H9 (cell line): ENCODE measurements around the gene GMNN. TPM values are rescaled to one million over a fixed set of nuclear protein-coding genes. Genes with fewer than 3 reads are reported as not detected.

Experiments
- DNase-seq: peaks from one replicate; pipeline ENCODE4 v3.0.0-alpha.2; 2017
- H2AFZ ChIP-seq: one replicate; pipeline ENCODE4 v1.6.1; 2013; ENCODE audit warnings: mild to moderate bottlenecking, low read length, control low read depth, moderate library complexity
- H2AK5ac ChIP-seq: 2 replicates; pipeline ENCODE4 v1.6.1; 2013; ENCODE audit warnings: low read length, control low read depth, mixed read lengths; ENCODE audit not compliant: insufficient read length
- H2BK120ac ChIP-seq: one replicate; pipeline ENCODE4 v1.6.1; 2013; ENCODE audit warnings: low read depth, mild to moderate bottlenecking, low read length, control low read depth, inconsistent platforms; ENCODE audit not compliant: poor library complexity, severe bottlenecking
- H2BK12ac ChIP-seq: 2 replicates; pipeline ENCODE4 v1.6.1; 2013; ENCODE audit warnings: low read length, control low read depth, mixed read lengths, low read depth; ENCODE audit not compliant: insufficient read length
- H2BK15ac ChIP-seq: 2 replicates; pipeline ENCODE4 v1.6.1; 2013; ENCODE audit warnings: low read depth, low read length, control low read depth
- H2BK20ac ChIP-seq: one replicate; pipeline ENCODE4 v1.6.1; 2013; ENCODE audit warnings: low read depth, mild to moderate bottlenecking, low read length, control low read depth, inconsistent platforms; ENCODE audit not compliant: poor library complexity, severe bottlenecking
- H2BK5ac ChIP-seq: 2 replicates; pipeline ENCODE4 v1.6.1; 2013; ENCODE audit warnings: low read length, control low read depth, mixed read lengths; ENCODE audit not compliant: insufficient read length
- H3K14ac ChIP-seq: 2 replicates; pipeline ENCODE4 v1.6.1; 2013; ENCODE audit warnings: low read length, control low read depth; ENCODE audit not compliant: insufficient read depth
- H3K18ac ChIP-seq: 2 replicates; pipeline ENCODE4 v1.6.1; 2013; ENCODE audit warnings: low read depth, mild to moderate bottlenecking, mixed read lengths, low read length, control low read depth; ENCODE audit not compliant: insufficient read length
- H3K23ac ChIP-seq: 2 replicates; pipeline ENCODE4 v1.6.1; 2013; ENCODE audit warnings: low read length, control low read depth, mixed read lengths, low read depth; ENCODE audit not compliant: insufficient read length
- H3K23me2 ChIP-seq: 2 replicates; pipeline ENCODE4 v1.6.1; 2013; ENCODE audit warnings: low read depth, mild to moderate bottlenecking, mixed read lengths, low read length, control low read depth; ENCODE audit not compliant: insufficient read length, poor library complexity, severe bottlenecking
- H3K27ac ChIP-seq: 2 replicates; pipeline ENCODE4 v1.5.1; 2013; ENCODE audit warnings: low read length, control low read depth, mixed read lengths, low read depth; ENCODE audit not compliant: insufficient read length
- H3K27me3 ChIP-seq: 2 replicates; pipeline ENCODE4 v1.6.1; 2013; ENCODE audit warnings: low read length, control low read depth, inconsistent platforms; ENCODE audit not compliant: insufficient read depth
- H3K4ac ChIP-seq: 2 replicates; pipeline ENCODE4 v1.6.1; 2013; ENCODE audit warnings: low read depth, mild to moderate bottlenecking, control low read depth, inconsistent platforms, low read length, moderate library complexity
- H3K4me1 ChIP-seq: 2 replicates; pipeline ENCODE4 v1.6.1; 2013; ENCODE audit warnings: low read length, control low read depth, inconsistent platforms; ENCODE audit not compliant: insufficient read depth
- H3K4me2 ChIP-seq: 2 replicates; pipeline ENCODE4 v1.6.1; 2013; ENCODE audit warnings: low read length, control low read depth, mixed read lengths; ENCODE audit not compliant: insufficient read length, insufficient read depth
- H3K56ac ChIP-seq: 2 replicates; pipeline ENCODE4 v1.6.1; 2013; ENCODE audit warnings: low read depth, mild to moderate bottlenecking, mixed read lengths, low read length, control low read depth; ENCODE audit not compliant: insufficient read length
- H3K79me1 ChIP-seq: 2 replicates; pipeline ENCODE4 v1.6.1; 2013; ENCODE audit warnings: low read depth, mild to moderate bottlenecking, moderate library complexity, low read length, control low read depth, inconsistent platforms; ENCODE audit not compliant: insufficient read depth, poor library complexity, severe bottlenecking
- H3K79me2 ChIP-seq: 2 replicates; pipeline ENCODE4 v1.6.1; 2013; ENCODE audit warnings: low read length, control low read depth, inconsistent platforms; ENCODE audit not compliant: insufficient read depth
- H3K9ac ChIP-seq: 2 replicates; pipeline ENCODE4 v1.6.1; 2013; ENCODE audit warnings: low read length, control low read depth, mixed read lengths; ENCODE audit not compliant: insufficient read length; ENCODE audit errors: extremely low read depth
- H3K9me3 ChIP-seq: one replicate; pipeline ENCODE4 v1.6.1; 2013; ENCODE audit warnings: low read depth, low read length, inconsistent platforms; ENCODE audit not compliant: control insufficient read depth
- H3T11ph ChIP-seq: one replicate; pipeline ENCODE4 v1.6.1; 2013; ENCODE audit warnings: mild to moderate bottlenecking, low read length, control low read depth, inconsistent platforms
- H4K20me1 ChIP-seq: one replicate; pipeline ENCODE4 v1.6.1; 2013; ENCODE audit not compliant: control insufficient read depth, insufficient read length, insufficient read depth
- H4K5ac ChIP-seq: 2 replicates; pipeline ENCODE4 v1.6.1; 2013; ENCODE audit warnings: low read depth, mild to moderate bottlenecking, mixed read lengths, low read length, control low read depth; ENCODE audit not compliant: insufficient read length
- H4K8ac ChIP-seq: replicated peaks from 2 replicates; pipeline ENCODE4 v1.6.1; 2013; ENCODE audit warnings: low read length, control low read depth, mixed read lengths, low read depth; ENCODE audit not compliant: insufficient read length
- H4K91ac ChIP-seq: 2 replicates; pipeline ENCODE4 v1.6.1; 2013; ENCODE audit warnings: low read depth, mild to moderate bottlenecking, moderate library complexity, mixed read lengths, low read length, control low read depth; ENCODE audit not compliant: insufficient read length
- H3K27ac Mint-ChIP-seq, 3 experiments: 2 replicates in 2 of 3; 3 replicates in 1 of 3; pipeline ENCODE4 v1.8.0; 2020 to 2021; ENCODE audit warnings: mixed read lengths in 3 of 3, mild to moderate bottlenecking in 1 of 3, moderate library complexity in 1 of 3
- H3K27me3 Mint-ChIP-seq: 2 replicates; pipeline ENCODE4 v1.8.0; 2021; ENCODE audit warnings: low read depth, mild to moderate bottlenecking, moderate library complexity, mixed read lengths
- H3K36me3 Mint-ChIP-seq, 3 experiments: 2 replicates in 2 of 3; 3 replicates in 1 of 3; pipeline ENCODE4 v1.8.0; 2020 to 2021; ENCODE audit warnings: low read depth in 3 of 3, mixed read lengths in 3 of 3; ENCODE audit not compliant: insufficient read depth in 1 of 3
- H3K4me1 Mint-ChIP-seq, 2 experiments: 2 replicates each; pipeline ENCODE4 v1.8.0; 2020; ENCODE audit warnings: mixed read lengths in 2 of 2
- H3K4me3 Mint-ChIP-seq, 2 experiments: 2 replicates in 1 of 2; 3 replicates in 1 of 2; pipeline ENCODE4 v1.8.0; 2020 to 2021; ENCODE audit warnings: mild to moderate bottlenecking in 2 of 2, mixed read lengths in 2 of 2, moderate library complexity in 1 of 2
- H3K9me3 Mint-ChIP-seq, 2 experiments: 2 replicates in 1 of 2; 3 replicates in 1 of 2; pipeline ENCODE4 v1.8.0; 2020; ENCODE audit warnings: mild to moderate bottlenecking in 2 of 2, mixed read lengths in 2 of 2, moderate library complexity in 1 of 2
- CTCF ChIP-seq: fragments of 200-600 bp; sonication (generic); conservative IDR thresholded peaks from 3 replicates; pipeline ENCODE4 v1.8.0; 2021; ENCODE audit warnings: antibody characterized with exemption, mild to moderate bottlenecking
- WGBS: extraction: QIAGEN DNeasy Blood & Tissue Kit; methylation state at CpG from one replicate; pipeline ENCODE4 v1.1.7; 2013; ENCODE audit warnings: missing lambda C conversion rate, low lambda C conversion rate, mixed read lengths; ENCODE audit not compliant: insufficient read length; ENCODE audit errors: extremely low coverage; 5-methylcytosine and 5-hydroxymethylcytosine counted together
- total RNA-seq: library from RNA; stranded (reverse); gene quantifications from 2 replicates; pipeline ENCODE4 v1.2.1, GENCODE V29; 2021

GMNN gene
- total RNA-seq, 1 experiment from 2014 or later = 106 TPM

- H2BK15ac ChIP-seq = no peak overlapping the region
- H4K5ac ChIP-seq = no peak overlapping the region
- H2AK5ac ChIP-seq = no peak overlapping the region
- no peaks in the 10 kb centered on the region; the same call in 1 of the 2 replicates for H3K27me3 Mint-ChIP-seq
- no peak overlapping the region for H4K8ac ChIP-seq
- H2AFZ ChIP-seq = no peak overlapping the region
- no peak overlapping the region for H2BK12ac ChIP-seq
- H2BK5ac ChIP-seq = no peak overlapping the region
- H3K4me3 Mint-ChIP-seq = no peak overlapping the region
- no peaks in the 10 kb centered on the region for H3K23me2 ChIP-seq
- H3K9me3 Mint-ChIP-seq = no peaks in the 10 kb centered on the region
- H3K18ac ChIP-seq = no peak overlapping the region
- no peaks in the 10 kb centered on the region for H3K4me1 ChIP-seq
- WGBS = no CpG with 5 or more reads among the region's 5 CpGs
- no peak overlapping the region for H3K27ac ChIP-seq
- no peak overlapping the region for H3K9ac ChIP-seq
- H3K9me3 ChIP-seq = no peaks in the 10 kb centered on the region
- H3K79me1 ChIP-seq = no peaks in the 10 kb centered on the region
- no peak overlapping the region for H2BK120ac ChIP-seq
- H3T11ph ChIP-seq = no peak overlapping the region
- no peaks in the 10 kb centered on the region for H3K79me2 ChIP-seq
- no peaks in the 10 kb centered on the region for H3K27me3 ChIP-seq
- no peaks in the 10 kb centered on the region for H3K36me3 Mint-ChIP-seq
- no peaks in the 10 kb centered on the region for H4K20me1 ChIP-seq
- no peak for TF ChIP-seq CTCF
- H3K23ac ChIP-seq = no peak overlapping the region
- no peak overlapping the region for H3K14ac ChIP-seq
- no peaks in the 10 kb centered on the region for H3K4me1 Mint-ChIP-seq
- H3K56ac ChIP-seq = no peak overlapping the region
- H3K4ac ChIP-seq = no peak overlapping the region
- H3K27ac Mint-ChIP-seq = no peak overlapping the region
- H4K91ac ChIP-seq = no peak overlapping the region
- no peak for DNase-seq
- H2BK20ac ChIP-seq = no peak overlapping the region
- H3K4me2 ChIP-seq = no peak overlapping the region
Observed at GRCh38 chr6:24742216-24742738, 32.5 kb upstream of the GMNN start.
